ENCODE measurements around the gene C13orf42. TPM values are rescaled to one million over a fixed set of nuclear protein-coding genes. Genes with fewer than 3 reads are reported as not detected.

C13orf42 gene
- total RNA-seq, 1 experiment from 2014 or later: not detected

GRCh38 chr13:51113186-51113881 is 2.3 kb upstream of the C13orf42 start:
- no peaks in the 10 kb centered on the region for H3K79me2 ChIP-seq (ENCODE audit: low read length)
- H3K9ac ChIP-seq (ENCODE audit: low read length): no peak overlapping the region
- DNase-seq: no peak
- H3K27ac ChIP-seq (ENCODE audit: low read length): no peak overlapping the region
- H2AFZ ChIP-seq (ENCODE audit: low read length): no peak overlapping the region
- H3K27me3 ChIP-seq (ENCODE audit: low read length): no peaks in the 10 kb centered on the region
- no peaks in the 10 kb centered on the region for H4K20me1 ChIP-seq (ENCODE audit: insufficient read depth, low read depth, low read length)
- no peaks in the 10 kb centered on the region for H3K4me1 ChIP-seq (ENCODE audit: low read length)
- H3K36me3 ChIP-seq (ENCODE audit: insufficient read depth, low read length): no peaks in the 10 kb centered on the region
- no peak overlapping the region for H3K4me3 ChIP-seq (ENCODE audit: low read length)
- H3K4me2 ChIP-seq (ENCODE audit: low read depth, low read length, poor library complexity, severe bottlenecking): no peak overlapping the region
- no peaks in the 10 kb centered on the region for H3K9me3 ChIP-seq (ENCODE audit: low read length)
- H3K9me2 ChIP-seq (replicated peaks; ENCODE audit: insufficient read depth, low read length): no peaks in the 10 kb centered on the region

GRCh38 chr13:51112771-51113170 is 1.7 kb upstream of the C13orf42 start:
- H3K27ac ChIP-seq (ENCODE audit: low read length): no peak overlapping the region
- no peaks in the 10 kb centered on the region for H3K27me3 ChIP-seq (ENCODE audit: low read length)
- H4K20me1 ChIP-seq (ENCODE audit: insufficient read depth, low read depth, low read length): no peaks in the 10 kb centered on the region
- H3K4me3 ChIP-seq (ENCODE audit: low read length): no peak overlapping the region
- no peak overlapping the region for H3K4me2 ChIP-seq (ENCODE audit: low read depth, low read length, poor library complexity, severe bottlenecking)
- no peaks in the 10 kb centered on the region for H3K36me3 ChIP-seq (ENCODE audit: insufficient read depth, low read length)
- no peaks in the 10 kb centered on the region for H3K9me2 ChIP-seq (replicated peaks; ENCODE audit: insufficient read depth, low read length)
- no peaks in the 10 kb centered on the region for H3K4me1 ChIP-seq (ENCODE audit: low read length)
- no peak overlapping the region for H2AFZ ChIP-seq (ENCODE audit: low read length)
- no peak overlapping the region for H3K9ac ChIP-seq (ENCODE audit: low read length)
- no peaks in the 10 kb centered on the region for H3K79me2 ChIP-seq (ENCODE audit: low read length)
- no peaks in the 10 kb centered on the region for H3K9me3 ChIP-seq (ENCODE audit: low read length)
- DNase-seq: no peak

GRCh38 chr13:51111997-51112396 is 923 bp upstream of the C13orf42 start:
- no peak overlapping the region for H3K4me3 ChIP-seq (ENCODE audit: low read length)
- H3K4me2 ChIP-seq (ENCODE audit: low read depth, low read length, poor library complexity, severe bottlenecking): no peak overlapping the region
- H3K9me2 ChIP-seq (replicated peaks; ENCODE audit: insufficient read depth, low read length): no peaks in the 10 kb centered on the region
- no peaks in the 10 kb centered on the region for H3K36me3 ChIP-seq (ENCODE audit: insufficient read depth, low read length)
- H3K9ac ChIP-seq (ENCODE audit: low read length): no peak overlapping the region
- no peaks in the 10 kb centered on the region for H3K9me3 ChIP-seq (ENCODE audit: low read length)
- no peaks in the 10 kb centered on the region for H4K20me1 ChIP-seq (ENCODE audit: insufficient read depth, low read depth, low read length)
- H3K27ac ChIP-seq (ENCODE audit: low read length): no peak overlapping the region
- no peaks in the 10 kb centered on the region for H3K27me3 ChIP-seq (ENCODE audit: low read length)
- H3K4me1 ChIP-seq (ENCODE audit: low read length): no peaks in the 10 kb centered on the region
- no peak overlapping the region for H2AFZ ChIP-seq (ENCODE audit: low read length)
- no peak for DNase-seq
- no peaks in the 10 kb centered on the region for H3K79me2 ChIP-seq (ENCODE audit: low read length)

GRCh38 chr13:51107996-51108395 is 3.1 kb downstream of the C13orf42 start:
- no peak overlapping the region for H3K4me3 ChIP-seq (ENCODE audit: low read length)
- no peak overlapping the region for H2AFZ ChIP-seq (ENCODE audit: low read length)
- no peaks in the 10 kb centered on the region for H3K9me3 ChIP-seq (ENCODE audit: low read length)
- H4K20me1 ChIP-seq (ENCODE audit: insufficient read depth, low read depth, low read length): no peaks in the 10 kb centered on the region
- H3K36me3 ChIP-seq (ENCODE audit: insufficient read depth, low read length): no peaks in the 10 kb centered on the region
- no peak overlapping the region for H3K27ac ChIP-seq (ENCODE audit: low read length)
- H3K79me2 ChIP-seq (ENCODE audit: low read length): no peaks in the 10 kb centered on the region
- no peak for DNase-seq
- H3K4me1 ChIP-seq (ENCODE audit: low read length): no peaks in the 10 kb centered on the region
- no peak overlapping the region for H3K9ac ChIP-seq (ENCODE audit: low read length)
- H3K4me2 ChIP-seq (ENCODE audit: low read depth, low read length, poor library complexity, severe bottlenecking): no peak overlapping the region
- H3K27me3 ChIP-seq (ENCODE audit: low read length): no peaks in the 10 kb centered on the region
- H3K9me2 ChIP-seq (replicated peaks; ENCODE audit: insufficient read depth, low read length): no peaks in the 10 kb centered on the region

GRCh38 chr13:51105046-51105445 is 6.0 kb downstream of the C13orf42 start:
- Histone ChIP-seq H4K20me1 (ENCODE audit: insufficient read depth, low read depth, low read length) (no peaks in the 10 kb centered on the region), H3K27me3 (ENCODE audit: low read length) (no peaks in the 10 kb centered on the region; the same call in 1 of the 2 replicates), H2AFZ (ENCODE audit: low read length) (no peak overlapping the region), H3K4me2 (ENCODE audit: low read depth, low read length, poor library complexity, severe bottlenecking) (no peak overlapping the region), H3K9ac (ENCODE audit: low read length) (no peak overlapping the region), H3K4me3 (ENCODE audit: low read length) (no peak overlapping the region), H3K36me3 (ENCODE audit: insufficient read depth, low read length) (no peaks in the 10 kb centered on the region), H3K4me1 (ENCODE audit: low read length) (no peaks in the 10 kb centered on the region), H3K79me2 (ENCODE audit: low read length) (no peaks in the 10 kb centered on the region), H3K9me2 (replicated peaks; ENCODE audit: insufficient read depth, low read length) (no peaks in the 10 kb centered on the region), H3K9me3 (ENCODE audit: low read length) (no peaks in the 10 kb centered on the region), H3K27ac (ENCODE audit: low read length) (no peak overlapping the region)
- no peak for DNase-seq

GRCh38 chr13:51101636-51102235 is 9.3 kb downstream of the C13orf42 start:
- Histone ChIP-seq H3K4me2 (ENCODE audit: low read depth, low read length, poor library complexity, severe bottlenecking) (no peak overlapping the region), H3K9me2 (replicated peaks; ENCODE audit: insufficient read depth, low read length) (no peaks in the 10 kb centered on the region), H3K4me3 (ENCODE audit: low read length) (no peak overlapping the region), H3K27me3 (ENCODE audit: low read length) (peaks cover 3% of the 10 kb centered on the region; the same call in 1 of the 2 replicates), H3K4me1 (ENCODE audit: low read length) (no peaks in the 10 kb centered on the region), H3K27ac (ENCODE audit: low read length) (no peak overlapping the region), H4K20me1 (ENCODE audit: insufficient read depth, low read depth, low read length) (no peaks in the 10 kb centered on the region), H2AFZ (ENCODE audit: low read length) (no peak overlapping the region), H3K9ac (ENCODE audit: low read length) (no peak overlapping the region), H3K36me3 (ENCODE audit: insufficient read depth, low read length) (no peaks in the 10 kb centered on the region), H3K79me2 (ENCODE audit: low read length) (no peaks in the 10 kb centered on the region), H3K9me3 (ENCODE audit: low read length) (no peaks in the 10 kb centered on the region)
- no peak for DNase-seq

- Histone ChIP-seq H3K9me2 (replicated peaks; ENCODE audit: insufficient read depth, low read length) (no peaks in the 10 kb centered on the region), H3K79me2 (ENCODE audit: low read length) (no peaks in the 10 kb centered on the region), H3K4me1 (ENCODE audit: low read length) (no peaks in the 10 kb centered on the region), H3K27me3 (ENCODE audit: low read length) (peaks cover 3% of the 10 kb centered on the region; the same call in 1 of the 2 replicates), H2AFZ (ENCODE audit: low read length) (no peak overlapping the region), H3K9ac (ENCODE audit: low read length) (no peak overlapping the region), H3K9me3 (ENCODE audit: low read length) (no peaks in the 10 kb centered on the region), H3K4me3 (ENCODE audit: low read length) (no peak overlapping the region), H3K27ac (ENCODE audit: low read length) (no peak overlapping the region), H3K4me2 (ENCODE audit: low read depth, low read length, poor library complexity, severe bottlenecking) (no peak overlapping the region), H4K20me1 (ENCODE audit: insufficient read depth, low read depth, low read length) (no peaks in the 10 kb centered on the region), H3K36me3 (ENCODE audit: insufficient read depth, low read length) (no peaks in the 10 kb centered on the region)
- DNase-seq: no peak
These were observed 13.6 kb downstream of the C13orf42 start for GRCh38 chr13:51097353-51098043.

GRCh38 chr13:51096131-51096530 is 14.9 kb downstream of the C13orf42 start:
- Histone ChIP-seq H3K9me3 (ENCODE audit: low read length) (no peaks in the 10 kb centered on the region), H3K4me2 (ENCODE audit: low read depth, low read length, poor library complexity, severe bottlenecking) (no peak overlapping the region), H3K4me1 (ENCODE audit: low read length) (no peaks in the 10 kb centered on the region), H3K9ac (ENCODE audit: low read length) (no peak overlapping the region), H3K79me2 (ENCODE audit: low read length) (no peaks in the 10 kb centered on the region), H3K27me3 (ENCODE audit: low read length) (peaks cover 3% of the 10 kb centered on the region; the same call in 1 of the 2 replicates), H3K36me3 (ENCODE audit: insufficient read depth, low read length) (no peaks in the 10 kb centered on the region), H3K9me2 (replicated peaks; ENCODE audit: insufficient read depth, low read length) (no peaks in the 10 kb centered on the region), H3K4me3 (ENCODE audit: low read length) (no peak overlapping the region), H4K20me1 (ENCODE audit: insufficient read depth, low read depth, low read length) (no peaks in the 10 kb centered on the region), H3K27ac (ENCODE audit: low read length) (no peak overlapping the region), H2AFZ (ENCODE audit: low read length) (no peak overlapping the region)
- DNase-seq: no peak

Data from Karpas-422 (cell line).